ENCODE data around the gene CACNA1G.

CACNA1G gene

GRCh38 chr17:50656509-50656908 lies 96.0 kb downstream of the CACNA1G start:
- DNase-seq (ENCODE audit: low spot score), result no peak

- DNase-seq (ENCODE audit: low spot score), result no peak
These were observed 96.5 kb downstream of the CACNA1G start for GRCh38 chr17:50657054-50657453.

GRCh38 chr17:50657627-50658026 lies 97.1 kb downstream of the CACNA1G start:
- DNase-seq (ENCODE audit: low spot score), result no peak

- no peak for DNase-seq (ENCODE audit: low spot score)
These were observed 98.1 kb downstream of the CACNA1G start for GRCh38 chr17:50658616-50659015.

- DNase-seq (ENCODE audit: low spot score), result no peak
These were observed 98.7 kb downstream of the CACNA1G start for GRCh38 chr17:50659179-50659578.

- no peak for DNase-seq (ENCODE audit: low spot score)
These were observed 99.7 kb downstream of the CACNA1G start for GRCh38 chr17:50660042-50660886.

- DNase-seq (ENCODE audit: low spot score), result no peak
These were observed 100.4 kb downstream of the CACNA1G start for GRCh38 chr17:50660887-50661345.

GRCh38 chr17:50661348-50661747 lies 100.8 kb downstream of the CACNA1G start:
- no peak for DNase-seq (ENCODE audit: low spot score)

- DNase-seq (ENCODE audit: low spot score), result peak; percentile 2
These were observed 101.4 kb downstream of the CACNA1G start for GRCh38 chr17:50661795-50662391.

- no peak for DNase-seq (ENCODE audit: low spot score)
These were observed 102.2 kb downstream of the CACNA1G start for GRCh38 chr17:50662632-50663225.

GRCh38 chr17:50663812-50664374 lies 103.4 kb downstream of the CACNA1G start:
- DNase-seq (ENCODE audit: low spot score), result no peak

GRCh38 chr17:50664788-50665458 lies 104.4 kb downstream of the CACNA1G start:
- no peak for DNase-seq (ENCODE audit: low spot score)

GRCh38 chr17:50665838-50666237 lies 105.3 kb downstream of the CACNA1G start:
- DNase-seq (ENCODE audit: low spot score), result no peak

GRCh38 chr17:50666316-50666715 lies 105.8 kb downstream of the CACNA1G start:
- DNase-seq (ENCODE audit: low spot score), result no peak

GRCh38 chr17:50667259-50668024 lies 106.9 kb downstream of the CACNA1G start:
- DNase-seq (ENCODE audit: low spot score), result no peak

- DNase-seq (ENCODE audit: low spot score), result no peak
These were observed 107.7 kb downstream of the CACNA1G start for GRCh38 chr17:50668025-50668837.

- no peak for DNase-seq (ENCODE audit: low spot score)
These were observed 108.5 kb downstream of the CACNA1G start for GRCh38 chr17:50668838-50669581.

GRCh38 chr17:50672071-50672470 lies 111.6 kb downstream of the CACNA1G start:
- no peak for DNase-seq (ENCODE audit: low spot score)

- no peak for DNase-seq (ENCODE audit: low spot score)
These were observed 112.5 kb downstream of the CACNA1G start for GRCh38 chr17:50672831-50673551.
